Neural progenitor cell (in vitro differentiated cells): ENCODE data around the gene ZBTB7A. TPM values are rescaled to one million over a fixed set of nuclear protein-coding genes. Genes with fewer than 3 reads are reported as not detected.

Experiments used
- DNase-seq: peaks from one replicate; pipeline ENCODE4 v3.0.0-alpha.2; 2016; ENCODE audit warnings: low spot score
- H2AFZ ChIP-seq: fragments of 200-600 bp; sonication (generic); replicated peaks from 2 replicates; pipeline ENCODE4 v1.6.1; 2016; ENCODE audit warnings: antibody characterized with exemption
- H3F3A ChIP-seq: fragments of 200-600 bp; sonication (generic); 2 replicates; pipeline ENCODE4 v1.6.1; 2016; ENCODE audit warnings: antibody characterized with exemption, low read depth
- H3K27ac ChIP-seq: fragments of 200-600 bp; sonication (generic); 2 replicates; pipeline ENCODE4 v1.5.1; 2016; ENCODE audit warnings: mild to moderate bottlenecking
- H3K27me3 ChIP-seq: fragments of 200-600 bp; sonication (generic); 2 replicates; pipeline ENCODE4 v1.6.1; 2016; ENCODE audit warnings: mild to moderate bottlenecking, moderate library complexity
- H3K36me3 ChIP-seq: fragments of 200-600 bp; sonication (generic); 2 replicates; pipeline ENCODE4 v1.5.1; 2016
- H3K4me1 ChIP-seq: fragments of 200-600 bp; sonication (generic); 2 replicates; pipeline ENCODE4 v1.6.1; 2016; ENCODE audit warnings: mixed run types
- H3K4me2 ChIP-seq: fragments of 200-600 bp; sonication (generic); 2 replicates; pipeline ENCODE4 v1.6.1; 2016
- H3K4me3 ChIP-seq: fragments of 200-600 bp; sonication (generic); 2 replicates; pipeline ENCODE4 v1.5.1; 2016
- H3K79me2 ChIP-seq: fragments of 200-600 bp; sonication (generic); 2 replicates; pipeline ENCODE4 v1.6.1; 2016; ENCODE audit warnings: low read depth
- H3K9ac ChIP-seq: fragments of 200-600 bp; sonication (generic); 2 replicates; pipeline ENCODE4 v1.6.1; 2016
- H3K9me3 ChIP-seq: fragments of 200-600 bp; sonication (generic); 2 replicates; pipeline ENCODE4 v1.5.1; 2016; ENCODE audit warnings: low read depth
- H4K20me1 ChIP-seq: fragments of 200-600 bp; sonication (generic); 2 replicates; pipeline ENCODE4 v1.6.1; 2016; ENCODE audit warnings: low read depth
- H3K27ac Mint-ChIP-seq: 3 replicates; pipeline ENCODE4 v1.8.0; 2021; ENCODE audit warnings: mixed read lengths
- H3K27me3 Mint-ChIP-seq: 2 replicates; pipeline ENCODE4 v1.8.0; 2022; ENCODE audit warnings: low read depth, mild to moderate bottlenecking, inconsistent platforms, moderate library complexity, mixed read lengths; ENCODE audit not compliant: insufficient read depth
- H3K36me3 Mint-ChIP-seq: 3 replicates; pipeline ENCODE4 v1.8.0; 2021; ENCODE audit warnings: mixed read lengths
- H3K4me1 Mint-ChIP-seq: 3 replicates; pipeline ENCODE4 v1.8.0; 2021; ENCODE audit warnings: mixed read lengths
- H3K4me3 Mint-ChIP-seq: 3 replicates; pipeline ENCODE4 v1.8.0; 2021; ENCODE audit warnings: mild to moderate bottlenecking, moderate library complexity, mixed read lengths
- H3K9me3 Mint-ChIP-seq: 3 replicates; pipeline ENCODE4 v1.8.0; 2020; ENCODE audit warnings: mixed read lengths
- CTCF ChIP-seq: fragments of 200-600 bp; sonication (generic); IDR thresholded peaks from 2 replicates; pipeline ENCODE4 v1.5.1; 2017; ENCODE audit warnings: antibody characterized with exemption, mild to moderate bottlenecking
- EZH2 ChIP-seq: fragments of 200-600 bp; sonication (generic); IDR thresholded peaks from 2 replicates; pipeline ENCODE4 v1.6.1; 2017; ENCODE audit warnings: antibody characterized with exemption, mild to moderate bottlenecking, moderate library complexity
- EZH2phosphoT487 ChIP-seq: fragments of 200-600 bp; sonication (generic); IDR thresholded peaks from 2 replicates; pipeline ENCODE4 v1.6.1; 2017; ENCODE audit warnings: antibody characterized with exemption
- total RNA-seq: library from RNA; depleted of rRNA; stranded (reverse); fragments of >200 nt; gene quantifications from 2 replicates; pipeline ENCODE4 v1.2.3, GENCODE V29; 2015; ENCODE audit warnings: low replicate concordance

Gene ZBTB7A
- total RNA-seq, 1 donor from 2014 or later: 4.0 TPM

- Histone ChIP-seq H3K27ac (no peak overlapping the region), H3K27me3 (no peaks in the 10 kb centered on the region), H3K9ac (no peak overlapping the region), H4K20me1 (no peaks in the 10 kb centered on the region), H3K9me3 (no peaks in the 10 kb centered on the region), H3K36me3 (no peaks in the 10 kb centered on the region), H3K4me1 (no peaks in the 10 kb centered on the region), H2AFZ (no peak overlapping the region), H3K4me3 (no peak overlapping the region), H3F3A (no peaks in the 10 kb centered on the region), H3K79me2 (no peaks in the 10 kb centered on the region), H3K4me2 (no peak overlapping the region)
- Mint-ChIP-seq H3K4me1 (no peaks in the 10 kb centered on the region), H3K36me3 (peaks cover 12% of the 10 kb centered on the region), H3K4me3 (peak overlapping the region; percentile 39), H3K27ac (no peak overlapping the region), H3K9me3 (no peaks in the 10 kb centered on the region), H3K27me3 (peaks cover 5% of the 10 kb centered on the region)
- no peak for DNase-seq
- TF ChIP-seq EZH2phosphoT487 (no peak), CTCF (no peak), EZH2 (no peak)
Measured at GRCh38 chr19:4096049-4096892, 29.6 kb upstream of the ZBTB7A start.

- Mint-ChIP-seq H3K4me1 (no peaks in the 10 kb centered on the region), H3K36me3 (peaks cover 11% of the 10 kb centered on the region)
Measured at GRCh38 chr19:4095488-4095844, 28.8 kb upstream of the ZBTB7A start.

GRCh38 chr19:4094761-4095487 is 28.2 kb upstream of the ZBTB7A start:
- Histone ChIP-seq H3K9ac (no peak overlapping the region), H4K20me1 (no peaks in the 10 kb centered on the region), H3K9me3 (no peaks in the 10 kb centered on the region), H3K4me3 (no peak overlapping the region), H2AFZ (no peak overlapping the region), H3K4me2 (no peak overlapping the region), H3K79me2 (no peaks in the 10 kb centered on the region), H3K27ac (no peak overlapping the region), H3K27me3 (no peaks in the 10 kb centered on the region), H3F3A (no peaks in the 10 kb centered on the region), H3K4me1 (no peaks in the 10 kb centered on the region), H3K36me3 (no peaks in the 10 kb centered on the region)
- H3K27me3 Mint-ChIP-seq: peaks cover 3% of the 10 kb centered on the region
- no peak overlapping the region for H3K27ac Mint-ChIP-seq
- TF ChIP-seq EZH2: no peak
- TF ChIP-seq CTCF: no peak
- TF ChIP-seq EZH2phosphoT487: no peak
- H3K4me3 Mint-ChIP-seq: no peak overlapping the region
- no peaks in the 10 kb centered on the region for H3K4me1 Mint-ChIP-seq
- peaks cover 10% of the 10 kb centered on the region for H3K36me3 Mint-ChIP-seq
- H3K9me3 Mint-ChIP-seq: no peaks in the 10 kb centered on the region
- DNase-seq: no peak

More at GRCh38 chr19:4095488-4095844, 28.8 kb upstream of the ZBTB7A start:
- no peak overlapping the region for H3K27ac Mint-ChIP-seq
- H3K27me3 ChIP-seq: no peaks in the 10 kb centered on the region
- H3K4me2 ChIP-seq: no peak overlapping the region
- H3K27me3 Mint-ChIP-seq: peaks cover 3% of the 10 kb centered on the region
- no peaks in the 10 kb centered on the region for H4K20me1 ChIP-seq
- no peak for DNase-seq
- H3K79me2 ChIP-seq: no peaks in the 10 kb centered on the region
- H3K9me3 Mint-ChIP-seq: no peaks in the 10 kb centered on the region
- H3K36me3 ChIP-seq: no peaks in the 10 kb centered on the region
- no peak for TF ChIP-seq EZH2
- no peak for TF ChIP-seq CTCF
- no peak for TF ChIP-seq EZH2phosphoT487
- no peaks in the 10 kb centered on the region for H3F3A ChIP-seq
- no peaks in the 10 kb centered on the region for H3K9me3 ChIP-seq
- H2AFZ ChIP-seq: no peak overlapping the region
- no peak overlapping the region for H3K4me3 ChIP-seq
- no peaks in the 10 kb centered on the region for H3K4me1 ChIP-seq
- no peak overlapping the region for H3K27ac ChIP-seq
- H3K9ac ChIP-seq: no peak overlapping the region
- H3K4me3 Mint-ChIP-seq: no peak overlapping the region
